Gastroesophageal sphincter (tissue), 4 donors: ENCODE results near the gene PYDC1. TPM values are rescaled to one million over a fixed set of nuclear protein-coding genes. Genes with fewer than 3 reads are reported as not detected.

Experiments used
- ATAC-seq: fragments of 150-250 bp; one replicate; pipeline ENCODE4 v1.9.1; 2016; ENCODE audit warnings: mild to moderate bottlenecking, moderate library complexity
- H3K27ac ChIP-seq, 4 donors: fragments of 200-600 bp; sonication (generic) in 3 of 4; 1 replicate in 3 of 4; 2 replicates in 1 of 4; pipeline ENCODE4 v1.5.1; 2016 to 2019
- H3K27me3 ChIP-seq: fragments of 200-600 bp; sonication (generic); one replicate; pipeline ENCODE4 v1.5.1; 2019
- H3K36me3 ChIP-seq, 2 donors: fragments of 200-600 bp; sonication (generic); one replicate each; pipeline ENCODE4 v1.5.1; 2019; ENCODE audit warnings: control low read depth in 1 of 2
- H3K4me1 ChIP-seq, 3 donors: fragments of 200-600 bp; sonication (generic); 1 replicate in 2 of 3; 2 replicates in 1 of 3; pipeline ENCODE4 v1.5.1; 2016 to 2019; ENCODE audit warnings: control low read depth in 2 of 3
- H3K4me3 ChIP-seq, 2 donors: fragments of 200-600 bp; sonication (generic); one replicate each; pipeline ENCODE4 v1.5.1; 2019; ENCODE audit warnings: mild to moderate bottlenecking in 1 of 2, moderate library complexity in 1 of 2
- H3K9me3 ChIP-seq, 3 donors: fragments of 200-600 bp; sonication (generic); one replicate each; pipeline ENCODE4 v1.5.1; 2017 to 2019; ENCODE audit warnings: control low read depth in 2 of 3
- CTCF ChIP-seq, 4 experiments: fragments of 200-600 bp in 2 of 4; fragments of 450-650 bp in 2 of 4; sonication (generic) in 1 of 4; IDR thresholded peaks; one replicate each; pipeline ENCODE4 v1.5.1; 2017 to 2019; ENCODE audit warnings: antibody characterized with exemption in 4 of 4, mild to moderate bottlenecking in 2 of 4, moderate library complexity in 2 of 4
- EP300 ChIP-seq: sonication (generic); formaldehyde crosslinking; IDR thresholded peaks from one replicate; pipeline ENCODE4 v1.6.1; 2017; ENCODE audit warnings: antibody characterized with exemption, mild to moderate bottlenecking
- POLR2A ChIP-seq, 2 donors: fragments of 450-650 bp; IDR thresholded peaks; one replicate each; pipeline ENCODE4 v1.6.1; 2017; ENCODE audit warnings: antibody characterized with exemption in 2 of 2, mild to moderate bottlenecking in 2 of 2, moderate library complexity in 1 of 2
- POLR2AphosphoS5 ChIP-seq: sonication (generic); formaldehyde crosslinking; IDR thresholded peaks from one replicate; pipeline ENCODE4 v1.6.1; 2017; ENCODE audit warnings: antibody characterized with exemption
- WGBS, 2 donors: methylation state at CpG; one replicate each; pipeline ENCODE4 v1.1.5; 2018; ENCODE audit warnings: low coverage in 1 of 2; 5-methylcytosine and 5-hydroxymethylcytosine counted together
- total RNA-seq, 4 donors: library from RNA; depleted of rRNA; stranded (reverse); fragments of >200 nt; gene quantifications; one replicate each; pipeline ENCODE4 v1.1.0, GENCODE V29; 2016

Gene PYDC1
- total RNA-seq, 4 donors from 2014 or later: 0.93 TPM; not detected in 3

GRCh38 chr16:31238041-31238440, 21.1 kb upstream of the PYDC1 start:
- peaks cover 8% of the 10 kb centered on the region for H3K27me3 ChIP-seq
- H3K4me1 ChIP-seq: no peaks in the 10 kb centered on the region
- ATAC-seq: no peak
- H3K27ac ChIP-seq: no peak overlapping the region
- peaks cover 0 to 15% (median 0%) of the 10 kb centered on the region in 3 donors for H3K9me3 ChIP-seq
- no peak overlapping the region for H3K4me3 ChIP-seq
- no peaks in the 10 kb centered on the region for H3K36me3 ChIP-seq
- TF ChIP-seq POLR2A (IDR thresholded peaks at IDR 0.05) (no peak), CTCF (IDR thresholded peaks at IDR 0.05) (no peak), POLR2AphosphoS5 (no peak), EP300 (no peak)
- 82 to 94% methylated on average over 4 of the region's 4 CpGs for WGBS, 2 donors

- peaks cover 7% of the 10 kb centered on the region for H3K27me3 ChIP-seq
- no peak overlapping the region for H3K4me3 ChIP-seq
- no peaks in the 10 kb centered on the region for H3K36me3 ChIP-seq
- H3K9me3 ChIP-seq: no peaks in the 10 kb centered on the region
- 50 to 60% methylated on average over 1 to 8 of the region's 10 CpGs for WGBS, 2 donors
- H3K4me1 ChIP-seq: no peaks in the 10 kb centered on the region
- no peak overlapping the region for H3K27ac ChIP-seq
- TF ChIP-seq POLR2A (IDR thresholded peaks at IDR 0.05) (no peak), CTCF (IDR thresholded peaks at IDR 0.05) (no peak), POLR2AphosphoS5 (no peak), EP300 (no peak)
- no peak for ATAC-seq
Observed at GRCh38 chr16:31229501-31229900, 12.6 kb upstream of the PYDC1 start.

GRCh38 chr16:31228206-31228605, 11.3 kb upstream of the PYDC1 start:
- no peaks in the 10 kb centered on the region for H3K4me1 ChIP-seq
- 96 to 100% methylated on average over 1 to 4 of the region's 4 CpGs for WGBS, 2 donors
- no peak for ATAC-seq
- no peak overlapping the region for H3K27ac ChIP-seq
- TF ChIP-seq CTCF (IDR thresholded peaks at IDR 0.05) (no peak), POLR2A (IDR thresholded peaks at IDR 0.05) (no peak), EP300 (no peak), POLR2AphosphoS5 (no peak)
- peaks cover 9% of the 10 kb centered on the region for H3K27me3 ChIP-seq
- no peaks in the 10 kb centered on the region for H3K36me3 ChIP-seq
- no peak overlapping the region for H3K4me3 ChIP-seq
- no peaks in the 10 kb centered on the region for H3K9me3 ChIP-seq

GRCh38 chr16:31225193-31225592, 8.3 kb upstream of the PYDC1 start:
- peaks cover 33% of the 10 kb centered on the region for H3K27me3 ChIP-seq
- H3K4me3 ChIP-seq: no peak overlapping the region
- ATAC-seq: no peak
- H3K9me3 ChIP-seq: no peaks in the 10 kb centered on the region
- no peak overlapping the region for H3K27ac ChIP-seq
- no peaks in the 10 kb centered on the region for H3K36me3 ChIP-seq
- TF ChIP-seq POLR2A (IDR thresholded peaks at IDR 0.05) (no peak), CTCF (IDR thresholded peaks at IDR 0.05) (no peak), POLR2AphosphoS5 (no peak), EP300 (no peak)
- 96 to 100% methylated on average over 1 to 3 of the region's 3 CpGs for WGBS, 2 donors
- no peaks in the 10 kb centered on the region for H3K4me1 ChIP-seq

GRCh38 chr16:31224092-31224955, 7.4 kb upstream of the PYDC1 start:
- TF ChIP-seq EP300 (no peak), CTCF (IDR thresholded peaks at IDR 0.05) (no peak), POLR2AphosphoS5 (no peak), POLR2A (IDR thresholded peaks at IDR 0.05) (no peak)
- no peak overlapping the region for H3K4me3 ChIP-seq
- H3K36me3 ChIP-seq: no peaks in the 10 kb centered on the region
- 88 to 96% methylated on average over 4 to 21 of the region's 80 CpGs for WGBS, 2 donors
- no peaks in the 10 kb centered on the region for H3K9me3 ChIP-seq
- no peaks in the 10 kb centered on the region for H3K4me1 ChIP-seq
- no peak overlapping the region for H3K27ac ChIP-seq
- peaks cover 38% of the 10 kb centered on the region for H3K27me3 ChIP-seq
- ATAC-seq: no peak
